H1 (cell line): ENCODE data around the gene KCNJ5.

Experiments used
- EP300 ChIP-seq, 2 experiments: IDR thresholded peaks; 1 replicate in 1 of 2; 2 replicates in 1 of 2; pipeline ENCODE4 v1.6.1; 2011 to 2012; ENCODE audit warnings: low read depth in 2 of 2, low read length in 2 of 2, mild to moderate bottlenecking in 2 of 2, borderline replicate concordance in 1 of 2, inconsistent platforms in 1 of 2, moderate library complexity in 1 of 2
- POLR2A ChIP-seq, 2 experiments: IDR thresholded peaks; 1 replicate in 1 of 2; 2 replicates in 1 of 2; pipeline ENCODE4 v1.6.1; 2011; ENCODE audit warnings: low read depth in 2 of 2, low read length in 2 of 2, mild to moderate bottlenecking in 2 of 2; ENCODE audit errors: control extremely low read depth in 1 of 2
- RAD21 ChIP-seq, 2 experiments: IDR thresholded peaks in 1 of 2; conservative IDR thresholded peaks in 1 of 2; 2 replicates each; pipeline ENCODE4 v1.6.1; 2011; ENCODE audit warnings: low read depth in 2 of 2, low read length in 2 of 2, improper control_type of control experiment in 1 of 2, inconsistent platforms in 1 of 2, mild to moderate bottlenecking in 1 of 2, moderate library complexity in 1 of 2
- SIN3A ChIP-seq, 2 experiments: IDR thresholded peaks in 1 of 2; conservative IDR thresholded peaks in 1 of 2; 2 replicates each; pipeline ENCODE4 v1.6.1; 2011 to 2012; ENCODE audit warnings: low read length in 2 of 2, improper control_type of control experiment in 1 of 2, low read depth in 1 of 2, mild to moderate bottlenecking in 1 of 2
- YY1 ChIP-seq: IDR thresholded peaks from 2 replicates; pipeline ENCODE4 v1.6.1; 2011; ENCODE audit warnings: low read depth, mild to moderate bottlenecking, low read length
- TF ChIP-seq, protein P1 (sequence below), 3 experiments: IDR thresholded peaks; 1 replicate in 2 of 3; 2 replicates in 1 of 3; pipeline versions ENCODE4 v1.5.1 to v1.6.1; 2011; ENCODE audit warnings: low read length in 3 of 3, mild to moderate bottlenecking in 3 of 3, inconsistent platforms in 2 of 3, low read depth in 1 of 3, moderate library complexity in 1 of 3; ENCODE audit not compliant: insufficient read depth in 1 of 3; ENCODE audit errors: control extremely low read depth in 1 of 3

DNA sequence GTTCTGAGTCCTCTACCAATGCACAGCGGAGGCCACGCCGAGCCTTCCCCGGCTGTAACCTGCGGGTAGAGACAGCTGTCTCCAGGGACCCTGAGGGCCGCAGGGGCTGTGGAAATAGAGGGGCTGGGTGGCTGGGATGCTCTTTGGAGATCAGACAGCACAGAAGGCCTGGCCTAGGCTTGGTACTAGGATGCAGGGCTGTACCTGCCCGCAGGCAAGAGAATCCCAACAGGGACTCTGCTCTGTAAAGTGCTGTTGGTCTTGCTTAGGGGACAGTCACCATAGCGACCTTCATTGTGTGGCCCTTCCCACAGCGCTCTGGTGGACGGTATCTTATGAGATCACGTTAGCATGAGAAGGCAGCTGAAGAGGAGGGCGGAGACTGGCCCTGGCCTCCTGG is 11.3 kb upstream of the KCNJ5 start:
- TF ChIP-seq YY1 (no peak), POLR2A (IDR thresholded peaks at IDR 0.05; ENCODE audit: control extremely low read depth in 1 of 2, low read depth in 2 of 2, low read length in 2 of 2) (no peak), SIN3A (conservative IDR thresholded peaks at IDR 0.05 in 1 of 2, IDR thresholded peaks at IDR 0.05 in 1 of 2; ENCODE audit: low read depth in 1 of 2, low read length in 2 of 2) (no peak), RAD21 (IDR thresholded peaks at IDR 0.05 in 1 of 2, conservative IDR thresholded peaks at IDR 0.05 in 1 of 2; ENCODE audit: low read depth in 2 of 2, low read length in 2 of 2) (no peak), EP300 (IDR thresholded peaks at IDR 0.05; ENCODE audit: borderline replicate concordance in 1 of 2, low read depth in 2 of 2, low read length in 2 of 2) (no peak)
- TF ChIP-seq, protein P1, sequence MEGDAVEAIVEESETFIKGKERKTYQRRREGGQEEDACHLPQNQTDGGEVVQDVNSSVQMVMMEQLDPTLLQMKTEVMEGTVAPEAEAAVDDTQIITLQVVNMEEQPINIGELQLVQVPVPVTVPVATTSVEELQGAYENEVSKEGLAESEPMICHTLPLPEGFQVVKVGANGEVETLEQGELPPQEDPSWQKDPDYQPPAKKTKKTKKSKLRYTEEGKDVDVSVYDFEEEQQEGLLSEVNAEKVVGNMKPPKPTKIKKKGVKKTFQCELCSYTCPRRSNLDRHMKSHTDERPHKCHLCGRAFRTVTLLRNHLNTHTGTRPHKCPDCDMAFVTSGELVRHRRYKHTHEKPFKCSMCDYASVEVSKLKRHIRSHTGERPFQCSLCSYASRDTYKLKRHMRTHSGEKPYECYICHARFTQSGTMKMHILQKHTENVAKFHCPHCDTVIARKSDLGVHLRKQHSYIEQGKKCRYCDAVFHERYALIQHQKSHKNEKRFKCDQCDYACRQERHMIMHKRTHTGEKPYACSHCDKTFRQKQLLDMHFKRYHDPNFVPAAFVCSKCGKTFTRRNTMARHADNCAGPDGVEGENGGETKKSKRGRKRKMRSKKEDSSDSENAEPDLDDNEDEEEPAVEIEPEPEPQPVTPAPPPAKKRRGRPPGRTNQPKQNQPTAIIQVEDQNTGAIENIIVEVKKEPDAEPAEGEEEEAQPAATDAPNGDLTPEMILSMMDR (IDR thresholded peaks at IDR 0.05; ENCODE audit: control extremely low read depth in 1 of 3, insufficient read depth in 1 of 3, low read depth in 1 of 3, low read length in 3 of 3): no peak
